HepG2 (cell line): ENCODE results near the gene BIN1. TPM values are rescaled to one million over a fixed set of nuclear protein-coding genes. Genes with fewer than 3 reads are reported as not detected.

ENCODE experiments used
- FIP1L1 ChIP-seq: fragments of 200-400 bp; formaldehyde crosslinking; IDR thresholded peaks from 2 replicates; pipeline ENCODE4 v1.6.1; 2018; ENCODE audit warnings: low read depth, mild to moderate bottlenecking, low read length, moderate library complexity, borderline replicate concordance; ENCODE audit not compliant: insufficient read depth
- FOXM1 ChIP-seq: sonication (generic); formaldehyde crosslinking; IDR thresholded peaks from 2 replicates; pipeline ENCODE4 v1.5.0; 2020; ENCODE audit warnings: missing genetic modification reagents
- HNF1A ChIP-seq, 2 experiments: sonication (generic) in 1 of 2; formaldehyde crosslinking in 1 of 2; IDR thresholded peaks; 2 replicates each; pipeline versions ENCODE4 v1.4.0 to v1.6.1; 2016 to 2020; ENCODE audit warnings: borderline replicate concordance in 1 of 2, low read depth in 1 of 2, mild to moderate bottlenecking in 1 of 2, missing genetic modification reagents in 1 of 2
- MED1 ChIP-seq: sonication (generic); formaldehyde crosslinking; IDR thresholded peaks from 2 replicates; pipeline ENCODE4 v1.4.0; 2020; ENCODE audit warnings: missing genetic modification reagents
- PRPF4 ChIP-seq: fragments of 200-400 bp; formaldehyde crosslinking; IDR thresholded peaks from 2 replicates; pipeline ENCODE4 v1.6.1; 2016; ENCODE audit warnings: low read length, low read depth; ENCODE audit not compliant: poor library complexity, severe bottlenecking
- SKIL ChIP-seq: sonication (generic); formaldehyde crosslinking; IDR thresholded peaks from 2 replicates; pipeline ENCODE4 v1.8.0; 2022; ENCODE audit warnings: missing genetic modification reagents, mild to moderate bottlenecking, moderate library complexity, borderline replicate concordance
- TCF12 ChIP-seq, 2 experiments: fragments of 450-650 bp in 1 of 2; sonication (generic) in 1 of 2; formaldehyde crosslinking in 1 of 2; IDR thresholded peaks; 2 replicates each; pipeline versions ENCODE4 v1.6.1 to v1.8.0; 2017 to 2022; ENCODE audit warnings: antibody characterized with exemption in 1 of 2, mild to moderate bottlenecking in 1 of 2, missing genetic modification reagents in 1 of 2, moderate library complexity in 1 of 2
- TOE1 ChIP-seq: sonication (generic); formaldehyde crosslinking; IDR thresholded peaks from 2 replicates; pipeline ENCODE4 v1.4.0; 2020; ENCODE audit warnings: mild to moderate bottlenecking, missing genetic modification reagents
- ZNF230 ChIP-seq: sonication (generic); formaldehyde crosslinking; IDR thresholded peaks from 2 replicates; pipeline ENCODE4 v1.4.0; 2020; ENCODE audit warnings: mild to moderate bottlenecking, missing genetic modification reagents
- ZNF256 ChIP-seq: sonication (generic); formaldehyde crosslinking; conservative IDR thresholded peaks from 2 replicates; pipeline ENCODE4 v1.4.0; 2020; ENCODE audit warnings: missing genetic modification reagents
- ZNF30 ChIP-seq: sonication (generic); formaldehyde crosslinking; IDR thresholded peaks from 2 replicates; pipeline ENCODE4 v1.5.0; 2020; ENCODE audit warnings: mild to moderate bottlenecking, missing genetic modification reagents
- ZNF354B ChIP-seq: sonication (generic); formaldehyde crosslinking; IDR thresholded peaks from 2 replicates; pipeline ENCODE4 v1.8.0; 2022; ENCODE audit warnings: mild to moderate bottlenecking, missing genetic modification reagents
- ZNF563 ChIP-seq: sonication (generic); formaldehyde crosslinking; IDR thresholded peaks from 2 replicates; pipeline ENCODE4 v1.8.0; 2022; ENCODE audit warnings: mild to moderate bottlenecking, moderate library complexity, missing genetic modification reagents
- ZNF569 ChIP-seq: sonication (generic); formaldehyde crosslinking; IDR thresholded peaks from 2 replicates; pipeline ENCODE4 v1.5.0; 2020; ENCODE audit warnings: mild to moderate bottlenecking, missing genetic modification reagents, moderate library complexity, borderline replicate concordance
- ZNF687 ChIP-seq: sonication (generic); formaldehyde crosslinking; IDR thresholded peaks from 2 replicates; pipeline ENCODE4 v1.5.1; 2020; ENCODE audit warnings: mild to moderate bottlenecking, missing genetic modification reagents, moderate library complexity
- polyA plus RNA-seq, 8 experiments: library from polyadenylated mRNA; depleted of rRNA in 3 of 8; stranded (reverse) in 7 of 8; unstranded in 1 of 8; fragments of >200 nt; fragmentation: Illumina TruSeq in 4 of 8; extraction: Trizol in 4 of 8; gene quantifications; 2 replicates each; pipeline versions ENCODE4 v1.2.1 to v1.2.3, GENCODE V29; 2011 to 2016; ENCODE audit warnings: low read depth in 4 of 8, missing spikeins in 1 of 8, mixed read lengths in 1 of 8; ENCODE audit not compliant: insufficient read depth in 1 of 8
- total RNA-seq, 5 experiments: library from RNA; depleted of rRNA; stranded (reverse); fragments of >200 nt; fragmentation: Illumina TruSeq; extraction: Trizol; gene quantifications; 2 replicates each; pipeline ENCODE4 v1.2.3, GENCODE V29; 2016; ENCODE audit warnings: low read depth in 1 of 5

BIN1 gene
- total and polyA plus RNA-seq, 2 of the 13 experiments (the other 11 are each of a cell fraction or from before 2014, with no cell fraction given) = 0.93 to 1.2 TPM

- no peak for TF ChIP-seq HNF1A (IDR thresholded peaks at IDR 0.05; ENCODE audit: low read depth)
- TF ChIP-seq HNF1A (CRISPR knock-in tag; IDR thresholded peaks at IDR 0.05; ENCODE audit: borderline replicate concordance) = no peak
- TF ChIP-seq MED1 (CRISPR knock-in tag) = no peak
- no peak for TF ChIP-seq FOXM1 (CRISPR knock-in tag)
- TF ChIP-seq ZNF256 (CRISPR knock-in tag) = no peak
- no peak for TF ChIP-seq ZNF354B (CRISPR knock-in tag)
- TF ChIP-seq ZNF230 (CRISPR knock-in tag) = no peak
- no peak for TF ChIP-seq FIP1L1
- TF ChIP-seq ZNF687 = peak; percentile 46
- no peak for TF ChIP-seq TCF12 (IDR thresholded peaks at IDR 0.05)
- TF ChIP-seq TCF12 (CRISPR knock-in tag; IDR thresholded peaks at IDR 0.05) = 0 out of 2 replicates have a peak, but pooled peaks have one; percentile 36
- TF ChIP-seq PRPF4 = no peak
- no peak for TF ChIP-seq TOE1 (CRISPR knock-in tag)
- TF ChIP-seq ZNF563 (CRISPR knock-in tag) = peak; percentile 47; the same call in 1 of the 2 replicates
- TF ChIP-seq ZNF30 = no peak
- no peak for TF ChIP-seq ZNF569 (CRISPR knock-in tag)
- TF ChIP-seq SKIL (CRISPR knock-in tag) = no peak
Observed at GRCh38 chr2:127106991-127107621, at the start of gene BIN1 (continued).
